K562 (cell line): ENCODE measurements around the gene VIT. TPM values are rescaled to one million over a fixed set of nuclear protein-coding genes. Genes with fewer than 3 reads are reported as not detected.

Experiments used
- ATAC-seq: fragments of 200-7000 bp; cut with Tn5 transposase; 3 replicates; pipeline ENCODE4 v1.9.1; 2020; ENCODE audit warnings: moderate library complexity
- BruUV-seq: library from RNA; stranded (reverse); fragments of 400-500 nt; replicated peaks from 2 replicates; lab custom pipeline; 2021; lab: Mats Ljungman, UMichigan
- CTCF ChIA-PET: fragments of 300-600 bp; formaldehyde crosslinking; extraction: SDS; loops from one replicate; lab custom pipeline; 2021; ENCODE audit warnings: low intra/inter-chr PET ratio; lab: Yijun Ruan, JAX
- POLR2A ChIA-PET: fragments of 300-600, 350-650 bp; sonication (Branson Sonifier 250); formaldehyde crosslinking; extraction: SDS; loops from one replicate; lab custom pipeline; 2021; ENCODE audit warnings: antibody characterized with exemption, inconsistent platforms; lab: Yijun Ruan, JAX
- DNase-seq, 4 experiments: peaks; one replicate each; pipeline versions ENCODE4 v3.0.0 to v3.0.0-alpha.2; 2011 to 2018; ENCODE audit warnings: low spot score in 3 of 4, mixed read lengths in 3 of 4; ENCODE audit errors: extremely low read depth in 1 of 4
- FAIRE-seq: peaks from 2 replicates; lab custom pipeline; 2011; peaks lifted over from hg19 to GRCh38; lab: Jason Lieb, UNC
- H2AFZ ChIP-seq: 2 replicates; pipeline ENCODE4 v1.6.0; 2011; ENCODE audit warnings: low read depth, low read length, control low read depth, inconsistent platforms
- H3K27ac ChIP-seq: fragments of 200-600 bp; 3 replicates; pipeline ENCODE4 v1.8.0; 2011; ENCODE audit warnings: low read depth, mild to moderate bottlenecking, control low read depth, inconsistent platforms, low read length, moderate library complexity, mixed read lengths; ENCODE audit errors: extremely low read depth
- H3K27me3 ChIP-seq, 2 experiments: fragments of 300-600 bp in 1 of 2; 2 replicates in 1 of 2; 3 replicates in 1 of 2; pipeline versions ENCODE4 v1.6.0 to v1.8.0; 2011; ENCODE audit warnings: inconsistent platforms in 2 of 2, low read length in 2 of 2, mild to moderate bottlenecking in 1 of 2, mixed read lengths in 1 of 2, moderate library complexity in 1 of 2; ENCODE audit not compliant: control insufficient read depth in 2 of 2, insufficient read depth in 2 of 2
- H3K36me3 ChIP-seq: fragments of 300-600 bp; 3 replicates; pipeline ENCODE4 v1.8.0; 2011; ENCODE audit warnings: mild to moderate bottlenecking, low read length, inconsistent platforms; ENCODE audit not compliant: control insufficient read depth, insufficient read depth
- H3K4me1 ChIP-seq, 2 experiments: fragments of 200-600 bp in 1 of 2; replicated peaks in 1 of 2; 2 replicates in 1 of 2; 3 replicates in 1 of 2; pipeline versions ENCODE4 v1.5.1 to v1.8.0; 2011; ENCODE audit warnings: inconsistent platforms in 2 of 2, low read length in 2 of 2, mild to moderate bottlenecking in 1 of 2, mixed read lengths in 1 of 2, moderate library complexity in 1 of 2; ENCODE audit not compliant: control insufficient read depth in 2 of 2, insufficient read depth in 2 of 2
- H3K4me2 ChIP-seq: 2 replicates; pipeline ENCODE4 v1.6.1; 2011; ENCODE audit warnings: low read length, control low read depth, inconsistent platforms, mixed read lengths; ENCODE audit not compliant: insufficient read depth
- H3K4me3 ChIP-seq: fragments of 200-600 bp; sonication (generic), shearing (Covaris generic); 2 replicates; pipeline ENCODE4 v1.5.1; 2016; ENCODE audit warnings: control low read depth, inconsistent platforms
- H3K79me2 ChIP-seq: fragments of 200-600 bp; 3 replicates; pipeline ENCODE4 v1.8.0; 2011; ENCODE audit warnings: low read length, inconsistent platforms; ENCODE audit not compliant: control insufficient read depth, insufficient read depth
- H3K9ac ChIP-seq, 2 experiments: 2 replicates each; pipeline versions ENCODE4 v1.6.0 to v1.6.1; 2011; ENCODE audit warnings: low read depth in 2 of 2, low read length in 2 of 2, control low read depth in 1 of 2, inconsistent platforms in 1 of 2, mild to moderate bottlenecking in 1 of 2, mixed read lengths in 1 of 2; ENCODE audit not compliant: insufficient read depth in 1 of 2
- H3K9me1 ChIP-seq: one replicate; pipeline ENCODE4 v1.6.0; 2011; ENCODE audit warnings: inconsistent platforms, mild to moderate bottlenecking, low read length, moderate library complexity; ENCODE audit not compliant: control insufficient read depth, insufficient read depth
- H3K9me3 ChIP-seq: replicated peaks from 2 replicates; pipeline ENCODE4 v1.5.1; 2011; ENCODE audit warnings: low read depth, low read length, inconsistent platforms; ENCODE audit not compliant: control insufficient read depth, insufficient read depth
- H4K20me1 ChIP-seq: replicated peaks from 2 replicates; pipeline ENCODE4 v1.6.1; 2011; ENCODE audit warnings: low read length, inconsistent platforms, mixed read lengths; ENCODE audit not compliant: control insufficient read depth, insufficient read depth
- MBD2 ChIP-seq: sonication (generic); IDR thresholded peaks from 2 replicates; pipeline ENCODE4 v1.6.1; 2016; ENCODE audit warnings: low read depth, borderline replicate concordance
- PHB2 ChIP-seq: fragments of 450-650 bp; IDR thresholded peaks from 2 replicates; pipeline ENCODE4 v1.6.1; 2017; ENCODE audit warnings: low read depth
- PRMT5 ChIP-seq: sonication (generic); formaldehyde crosslinking; IDR thresholded peaks from 2 replicates; pipeline ENCODE4 v1.5.0; 2020; ENCODE audit warnings: missing genetic modification reagents
- PYGO2 ChIP-seq: fragments of 450-650 bp; IDR thresholded peaks from 2 replicates; pipeline ENCODE4 v1.6.1; 2016; ENCODE audit warnings: mild to moderate bottlenecking, missing genetic modification characterization, moderate library complexity, missing compliant biosample characterization
- RBFOX2 ChIP-seq: fragments of 200-400 bp; formaldehyde crosslinking; IDR thresholded peaks from 2 replicates; pipeline ENCODE4 v1.6.1; 2017; ENCODE audit warnings: low read depth, mild to moderate bottlenecking, low read length, moderate library complexity
- TRIM24 ChIP-seq, 2 experiments: fragments of 450-650 bp; IDR thresholded peaks; 2 replicates each; pipeline ENCODE4 v1.6.1; 2016
- USF2 ChIP-seq: sonication (generic); formaldehyde crosslinking; IDR thresholded peaks from 2 replicates; pipeline ENCODE4 v1.5.0; 2020; ENCODE audit warnings: missing genetic modification reagents
- ZNF133 ChIP-seq: fragments of 250-450 bp; sonication (Bioruptor Pico); IDR thresholded peaks from 2 replicates; pipeline ENCODE4 v1.4.0; 2020; ENCODE audit warnings: mild to moderate bottlenecking
- ZNF766 ChIP-seq: fragments of 200-800 bp; sonication (Bioruptor generic); conservative IDR thresholded peaks from 2 replicates; pipeline ENCODE4 v1.6.1; 2016; ENCODE audit warnings: missing genetic modification characterization, missing compliant biosample characterization
- WGBS: fragments of 100-300 bp; shearing (Covaris generic); methylation state at CpG from one replicate; pipeline ENCODE4 v1.1.6; 2016; ENCODE audit warnings: low coverage, mixed read lengths; ENCODE audit not compliant: insufficient coverage; ENCODE audit errors: missing lambda C conversion rate; 5-methylcytosine and 5-hydroxymethylcytosine counted together
- in situ Hi-C: fragments of 300-500 bp; cut with MboI; formaldehyde crosslinking; loops from 4 replicates; pipeline ENCODE4 v1.15.0; 2018; ENCODE audit warnings: inconsistent platforms, mixed read lengths
- intact Hi-C: fragments of 100-400 bp; cut with micrococcal nuclease; formaldehyde crosslinking; loops from 2 replicates; pipeline ENCODE4 v1.14.2; 2022
- polyA plus RNA-seq, 8 experiments: library from polyadenylated mRNA; depleted of rRNA in 4 of 8; stranded (reverse) in 5 of 8; unstranded in 3 of 8; fragments of >200 nt; fragmentation: Nextera tagmentation in 2 of 8; fragmentation: Illumina TruSeq in 1 of 8; extraction: Ambion mirVana in 2 of 8; extraction: Trizol in 1 of 8; gene quantifications; 2 replicates each; pipeline versions ENCODE4 v1.2.1 to v1.2.3, GENCODE V29; 2011 to 2014; ENCODE audit warnings: inconsistent platforms in 1 of 8, missing spikeins in 1 of 8
- total RNA-seq, 7 experiments: library from RNA; depleted of rRNA in 6 of 7; stranded (reverse); fragments of >200 nt in 6 of 7; fragmentation: Illumina TruSeq in 2 of 7; extraction: Trizol in 2 of 7; gene quantifications; 2 replicates each; pipeline versions ENCODE4 v1.2.1 to v1.2.3, GENCODE V29; 2011 to 2021; ENCODE audit warnings: low replicate concordance in 1 of 7
- TF ChIP-seq, protein P1 (sequence below), 2 experiments: IDR thresholded peaks; 2 replicates each; pipeline ENCODE4 v1.6.1; 2012; ENCODE audit warnings: improper control_type of control experiment in 2 of 2, low read depth in 2 of 2, low read length in 2 of 2, borderline replicate concordance in 1 of 2

Gene VIT
- total and polyA plus RNA-seq, 9 of the 15 experiments (the other 6 are each of a cell fraction or from before 2014, with no cell fraction given): not detected

DNA sequence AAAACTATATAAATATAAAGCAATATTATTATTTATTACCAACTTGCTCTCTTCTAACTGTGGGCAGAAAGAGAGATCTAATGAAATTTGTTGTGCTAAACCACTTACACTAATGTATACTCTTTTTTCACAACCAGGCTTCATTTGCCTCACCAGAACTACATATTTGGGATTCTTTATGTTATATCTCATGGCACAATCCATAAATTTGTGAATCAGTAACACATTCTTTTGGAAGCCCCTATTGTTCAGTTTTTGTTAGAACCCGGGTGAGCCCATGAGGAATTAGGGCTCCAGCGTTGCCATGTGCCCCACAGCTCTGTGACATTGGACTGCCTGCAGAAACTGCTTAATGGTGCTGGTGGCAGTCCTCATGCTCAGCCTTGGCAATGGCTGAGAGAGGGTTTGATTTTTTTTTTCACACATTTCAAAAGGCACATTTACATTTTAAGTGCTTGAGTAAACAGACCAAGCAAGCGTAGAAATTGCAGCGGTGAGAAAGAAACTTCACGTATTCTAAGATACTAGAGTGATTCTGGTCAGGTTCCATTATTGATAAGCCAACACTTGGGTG, 15.3 kb downstream of the VIT start:
- FAIRE-seq: no peak
- CTCF ChIA-PET: no interaction called here

More for the DNA sequence above, 15.3 kb downstream of the VIT start:
- in situ Hi-C loops (no loop called here), intact Hi-C loops (no loop called here)
- POLR2A ChIA-PET: no interaction called here
- WGBS: 0% methylated on average over 5 of the region's 5 CpGs
- no peaks in the 10 kb centered on the region for H3K9me1 ChIP-seq
- no peaks in the 10 kb centered on the region for H3K79me2 ChIP-seq
- H3K36me3 ChIP-seq: no peaks in the 10 kb centered on the region
- H3K4me1 ChIP-seq: no peaks in the 10 kb centered on the region
- H2AFZ ChIP-seq: no peak overlapping the region
- H4K20me1 ChIP-seq: no peaks in the 10 kb centered on the region
- H3K9me3 ChIP-seq: no peaks in the 10 kb centered on the region
- no peak overlapping the region for H3K4me2 ChIP-seq
- H3K27me3 ChIP-seq: peaks cover 0 to 2% of the 10 kb centered on the region in 2 experiments; a peak in 1 of 5 replicates
- H3K4me3 ChIP-seq: no peak overlapping the region
- no TSS peak for BruUV-seq
- H3K9ac ChIP-seq: no peak overlapping the region
- ATAC-seq: no peak
- TF ChIP-seq MBD2 (no peak), USF2 (CRISPR knock-in tag) (no peak), PHB2 (no peak), ZNF766 (CRISPR knock-in tag) (no peak), TRIM24 (IDR thresholded peaks at IDR 0.05) (no peak), PRMT5 (no peak), RBFOX2 (no peak), PYGO2 (tag) (no peak), ZNF133 (no peak)
- TF ChIP-seq, protein P1, sequence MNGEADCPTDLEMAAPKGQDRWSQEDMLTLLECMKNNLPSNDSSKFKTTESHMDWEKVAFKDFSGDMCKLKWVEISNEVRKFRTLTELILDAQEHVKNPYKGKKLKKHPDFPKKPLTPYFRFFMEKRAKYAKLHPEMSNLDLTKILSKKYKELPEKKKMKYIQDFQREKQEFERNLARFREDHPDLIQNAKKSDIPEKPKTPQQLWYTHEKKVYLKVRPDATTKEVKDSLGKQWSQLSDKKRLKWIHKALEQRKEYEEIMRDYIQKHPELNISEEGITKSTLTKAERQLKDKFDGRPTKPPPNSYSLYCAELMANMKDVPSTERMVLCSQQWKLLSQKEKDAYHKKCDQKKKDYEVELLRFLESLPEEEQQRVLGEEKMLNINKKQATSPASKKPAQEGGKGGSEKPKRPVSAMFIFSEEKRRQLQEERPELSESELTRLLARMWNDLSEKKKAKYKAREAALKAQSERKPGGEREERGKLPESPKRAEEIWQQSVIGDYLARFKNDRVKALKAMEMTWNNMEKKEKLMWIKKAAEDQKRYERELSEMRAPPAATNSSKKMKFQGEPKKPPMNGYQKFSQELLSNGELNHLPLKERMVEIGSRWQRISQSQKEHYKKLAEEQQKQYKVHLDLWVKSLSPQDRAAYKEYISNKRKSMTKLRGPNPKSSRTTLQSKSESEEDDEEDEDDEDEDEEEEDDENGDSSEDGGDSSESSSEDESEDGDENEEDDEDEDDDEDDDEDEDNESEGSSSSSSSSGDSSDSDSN (IDR thresholded peaks at IDR 0.05; ENCODE audit: borderline replicate concordance in 1 of 2, low read depth in 2 of 2, low read length in 2 of 2): no peak
- H3K27ac ChIP-seq: no peak overlapping the region
- no peak for DNase-seq
